HCT116 (cell line): ENCODE results near the gene LIX1. TPM values are rescaled to one million over a fixed set of nuclear protein-coding genes. Genes with fewer than 3 reads are reported as not detected.

Experiments
- ATAC-seq: fragments of 200-7000 bp; cut with Tn5 transposase; 2 replicates; pipeline ENCODE4 v1.9.1; 2020; ENCODE audit warnings: mild to moderate bottlenecking, moderate library complexity
- BruUV-seq: library from RNA; stranded (reverse); fragments of 400-500 nt; replicated peaks from 2 replicates; lab custom pipeline; 2021; lab: Mats Ljungman, UMichigan
- CTCF ChIA-PET: fragments of 300-600 bp; sonication (Branson Sonifier 250); formaldehyde crosslinking; loops from one replicate; lab custom pipeline; 2021; ENCODE audit warnings: antibody characterized with exemption; lab: Charles Lee
- POLR2A ChIA-PET: fragments of 300-600, 350-600 bp; sonication (Branson Sonifier 250); formaldehyde crosslinking; loops from one replicate; lab custom pipeline; 2021; ENCODE audit warnings: antibody characterized with exemption; lab: Charles Lee
- RAD21 ChIA-PET, 2 experiments: fragments of 300-600 bp; sonication (Branson Sonifier 250); formaldehyde crosslinking; loops; one replicate each; lab custom pipeline; 2023; ENCODE audit warnings: low total read pairs in 2 of 2; ENCODE audit not compliant: uncharacterized antibody in 2 of 2, unreplicated experiment in 2 of 2, low non-redundant PET in 1 of 2; lab: Charles Lee
- DNase-seq: peaks from one replicate; pipeline ENCODE4 v3.0.0-alpha.2; 2010; ENCODE audit warnings: low read depth, low spot score
- H2AFZ ChIP-seq: fragments of 200-600 bp; shearing (Covaris generic), sonication (generic); 2 replicates; pipeline ENCODE4 v1.6.1; 2017; ENCODE audit warnings: low read depth, mixed run types, mixed read lengths, antibody characterized with exemption, low read length; ENCODE audit not compliant: poor library complexity, severe bottlenecking
- H3K27ac ChIP-seq: 2 replicates; pipeline ENCODE4 v1.5.1; 2012; ENCODE audit warnings: low read depth, low read length
- H3K27me3 ChIP-seq: fragments of 200-600 bp; sonication (generic); 2 replicates; pipeline ENCODE4 v1.6.1; 2016; ENCODE audit warnings: mixed run types, low read length, mixed read lengths; ENCODE audit not compliant: insufficient read depth
- H3K36me3 ChIP-seq, 2 experiments: fragments of 200-500 bp in 1 of 2; fragments of 200-600 bp in 1 of 2; sonication (Bioruptor generic) in 1 of 2; sonication (generic) in 1 of 2; 2 replicates each; pipeline versions ENCODE4 v1.5.1 to v1.6.1; 2014 to 2016; ENCODE audit warnings: low read length in 2 of 2, inconsistent platforms in 1 of 2, mixed read lengths in 1 of 2, mixed run types in 1 of 2; ENCODE audit not compliant: insufficient read depth in 2 of 2, control insufficient read depth in 1 of 2
- H3K4me1 ChIP-seq, 2 experiments: fragments of 200-600 bp in 1 of 2; sonication (generic) in 1 of 2; 2 replicates each; pipeline versions ENCODE4 v1.5.1 to v1.6.1; 2012 to 2017; ENCODE audit warnings: low read length in 2 of 2, inconsistent platforms in 1 of 2, mild to moderate bottlenecking in 1 of 2, mixed read lengths in 1 of 2, mixed run types in 1 of 2, moderate library complexity in 1 of 2; ENCODE audit not compliant: insufficient read depth in 2 of 2, control insufficient read depth in 1 of 2
- H3K4me2 ChIP-seq: fragments of 200-600 bp; sonication (generic); 2 replicates; pipeline ENCODE4 v1.6.1; 2017; ENCODE audit warnings: mixed run types, low read length, mixed read lengths
- H3K4me3 ChIP-seq, 2 experiments: fragments of 200-600 bp in 1 of 2; sonication (generic) in 1 of 2; replicated peaks in 1 of 2; 2 replicates each; pipeline ENCODE4 v1.5.1; 2011 to 2016; ENCODE audit warnings: low read length in 2 of 2, control low read depth in 1 of 2, low read depth in 1 of 2, mild to moderate bottlenecking in 1 of 2, mixed read lengths in 1 of 2, mixed run types in 1 of 2
- H3K79me2 ChIP-seq: fragments of 200-600 bp; sonication (generic); 2 replicates; pipeline ENCODE4 v1.6.1; 2017; ENCODE audit warnings: mild to moderate bottlenecking, mixed run types, low read length, moderate library complexity, mixed read lengths; ENCODE audit not compliant: insufficient read depth
- H3K9ac ChIP-seq: fragments of 200-600 bp; sonication (generic); 2 replicates; pipeline ENCODE4 v1.6.1; 2016; ENCODE audit warnings: low read length, mixed read lengths
- H3K9me2 ChIP-seq: fragments of 200-600 bp; sonication (generic), shearing (Covaris generic); 2 replicates; pipeline ENCODE4 v1.6.1; 2017; ENCODE audit warnings: mixed run types, mild to moderate bottlenecking, moderate library complexity; ENCODE audit not compliant: insufficient read depth
- H3K9me3 ChIP-seq, 2 experiments: fragments of 200-500 bp in 1 of 2; fragments of 200-600 bp in 1 of 2; sonication (Bioruptor generic) in 1 of 2; sonication (generic) in 1 of 2; 2 replicates each; pipeline ENCODE4 v1.6.1; 2014 to 2017; ENCODE audit warnings: low read length in 2 of 2, mixed read lengths in 2 of 2, inconsistent platforms in 1 of 2, low read depth in 1 of 2, mild to moderate bottlenecking in 1 of 2, mixed run types in 1 of 2, moderate library complexity in 1 of 2; ENCODE audit not compliant: control insufficient read depth in 1 of 2, insufficient read depth in 1 of 2
- H4K20me1 ChIP-seq: fragments of 200-600 bp; sonication (generic), shearing (Covaris generic); 2 replicates; pipeline ENCODE4 v1.6.1; 2017; ENCODE audit warnings: mixed run types, mild to moderate bottlenecking, moderate library complexity; ENCODE audit not compliant: insufficient read depth
- CBX3 ChIP-seq: IDR thresholded peaks from 2 replicates; pipeline ENCODE4 v1.6.1; 2012; ENCODE audit warnings: low read depth
- EGR1 ChIP-seq: IDR thresholded peaks from 2 replicates; pipeline ENCODE4 v1.6.1; 2012; ENCODE audit warnings: low read depth
- EZH2phosphoT487 ChIP-seq: fragments of 200-600 bp; IDR thresholded peaks from 2 replicates; pipeline ENCODE4 v1.6.1; 2018; ENCODE audit warnings: antibody characterized with exemption, borderline replicate concordance
- JUND ChIP-seq: IDR thresholded peaks from 2 replicates; pipeline ENCODE4 v1.6.1; 2012
- POLR2AphosphoS5 ChIP-seq: IDR thresholded peaks from 2 replicates; pipeline ENCODE4 v1.6.1; 2011; ENCODE audit warnings: mild to moderate bottlenecking, low read depth, low read length, moderate library complexity
- SIN3A ChIP-seq: IDR thresholded peaks from 2 replicates; pipeline ENCODE4 v1.6.1; 2012; ENCODE audit warnings: low read depth
- intact Hi-C: fragments of 100-400 bp; cut with micrococcal nuclease; formaldehyde crosslinking; loops from 2 replicates; pipeline ENCODE4 v1.10.0; 2022
- total RNA-seq: library from RNA; stranded (reverse); gene quantifications from one replicate; pipeline ENCODE4 v1.2.1, GENCODE V29; 2021; ENCODE audit not compliant: unreplicated experiment

Gene LIX1
- total RNA-seq, 1 experiment from 2014 or later = not detected

DNA sequence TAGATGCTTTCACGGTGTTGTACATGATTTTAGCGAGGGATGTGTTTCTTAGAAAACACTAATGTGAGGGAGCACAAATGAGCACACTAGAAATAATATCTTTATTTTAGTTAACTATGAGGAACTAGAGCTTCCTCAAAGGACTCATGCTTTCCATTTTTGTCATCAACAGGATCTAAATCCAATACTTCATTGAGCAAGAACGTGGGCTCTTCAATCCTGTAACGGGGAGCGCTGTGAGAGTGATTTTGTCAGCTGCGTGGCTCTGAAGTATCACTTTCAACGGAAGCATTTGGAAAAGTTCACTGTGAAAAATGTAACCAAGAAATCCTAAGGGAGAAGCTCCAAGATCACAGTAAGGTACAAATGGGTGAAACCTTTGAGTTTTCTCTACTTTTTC, 93.2 kb downstream of the LIX1 start:
- Histone ChIP-seq H3K27ac (no peak overlapping the region), H3K9me2 (no peaks in the 10 kb centered on the region), H4K20me1 (no peaks in the 10 kb centered on the region), H3K9me3 (no peaks in the 10 kb centered on the region), H3K79me2 (no peaks in the 10 kb centered on the region), H3K4me2 (no peak overlapping the region), H3K4me1 (no peaks in the 10 kb centered on the region), H3K9ac (no peak overlapping the region), H3K36me3 (no peaks in the 10 kb centered on the region), H3K27me3 (no peaks in the 10 kb centered on the region), H3K4me3 (no peak overlapping the region), H2AFZ (no peak overlapping the region)
- ATAC-seq (no peak), DNase-seq (no peak)
- TF ChIP-seq JUND (no peak), EZH2phosphoT487 (no peak), SIN3A (no peak), CBX3 (no peak), EGR1 (no peak)
- ChIA-PET POLR2A (no interaction called here), RAD21 (no interaction called here), CTCF (no interaction called here)
- BruUV-seq = no TSS peak
- intact Hi-C loops = no loop called here

DNA sequence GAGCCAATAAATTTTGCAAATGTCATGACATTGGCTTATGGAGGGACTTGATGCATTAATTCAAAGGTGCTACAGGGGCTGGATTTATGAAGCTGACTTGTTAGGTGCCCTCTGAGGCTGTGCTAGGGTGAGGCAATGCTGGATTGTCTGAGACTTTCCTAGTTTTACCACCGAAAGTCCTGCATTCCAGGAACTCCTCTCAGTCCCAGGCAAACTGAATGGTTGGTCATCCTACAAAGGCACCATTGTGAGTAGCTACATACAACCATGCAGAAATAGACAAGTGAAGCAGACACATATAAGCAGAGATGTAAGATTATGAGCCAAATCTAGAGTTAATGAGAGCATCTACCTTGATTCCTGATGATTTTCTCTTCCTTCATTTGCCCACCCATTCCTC, 95.3 kb downstream of the LIX1 start:
- no peak for DNase-seq
- no peaks in the 10 kb centered on the region for H3K36me3 ChIP-seq
- H3K4me3 ChIP-seq = no peak overlapping the region
- no peak overlapping the region for H2AFZ ChIP-seq
- intact Hi-C loops = no loop called here
- no peaks in the 10 kb centered on the region for H4K20me1 ChIP-seq
- no peak overlapping the region for H3K27ac ChIP-seq
- no peak overlapping the region for H3K9ac ChIP-seq
- no peaks in the 10 kb centered on the region for H3K9me3 ChIP-seq
- no peaks in the 10 kb centered on the region for H3K79me2 ChIP-seq
- no peak for ATAC-seq
- no peaks in the 10 kb centered on the region for H3K9me2 ChIP-seq
- RAD21 ChIA-PET = interaction anchor here in 1 of 2 experiments (1.3 kb wide), 1 partner anchor 178 kb away, joined by 3 read pairs; no protein-coding TSS in a partner anchor
- BruUV-seq = no TSS peak
- no peak for TF ChIP-seq POLR2AphosphoS5
- TF ChIP-seq, all 23 proteins: peak for 0
- H3K4me2 ChIP-seq = no peak overlapping the region
- no peaks in the 10 kb centered on the region for H3K4me1 ChIP-seq
- CTCF ChIA-PET = interaction anchor here (1.4 to 1.6 kb wide), 2 partner anchors 50 to 178 kb away, joined by 4 to 6 read pairs; no protein-coding TSS in a partner anchor
- POLR2A ChIA-PET = no interaction called here
- no peaks in the 10 kb centered on the region for H3K27me3 ChIP-seq
